KBM-7 (cell line): ENCODE measurements around the gene RAB11FIP3.
"Not testable (repeated sequence)": the region's sequence is repeated elsewhere in the genome, so short reads cannot be mapped to it uniquely, and the experiment has no call there.

ENCODE experiments used
- DNase-seq: peaks from one replicate; pipeline ENCODE4 v3.0.0-alpha.2; 2015
- in situ Hi-C: fragments of 300-500 bp; cut with MboI; formaldehyde crosslinking; loops from 2 replicates; pipeline ENCODE4 v1.14.3; 2020; ENCODE audit warnings: low sequenced_read_pairs, low pct_unique_long_range_greater_than_20kb, mixed read lengths

The RAB11FIP3 gene

DNA sequence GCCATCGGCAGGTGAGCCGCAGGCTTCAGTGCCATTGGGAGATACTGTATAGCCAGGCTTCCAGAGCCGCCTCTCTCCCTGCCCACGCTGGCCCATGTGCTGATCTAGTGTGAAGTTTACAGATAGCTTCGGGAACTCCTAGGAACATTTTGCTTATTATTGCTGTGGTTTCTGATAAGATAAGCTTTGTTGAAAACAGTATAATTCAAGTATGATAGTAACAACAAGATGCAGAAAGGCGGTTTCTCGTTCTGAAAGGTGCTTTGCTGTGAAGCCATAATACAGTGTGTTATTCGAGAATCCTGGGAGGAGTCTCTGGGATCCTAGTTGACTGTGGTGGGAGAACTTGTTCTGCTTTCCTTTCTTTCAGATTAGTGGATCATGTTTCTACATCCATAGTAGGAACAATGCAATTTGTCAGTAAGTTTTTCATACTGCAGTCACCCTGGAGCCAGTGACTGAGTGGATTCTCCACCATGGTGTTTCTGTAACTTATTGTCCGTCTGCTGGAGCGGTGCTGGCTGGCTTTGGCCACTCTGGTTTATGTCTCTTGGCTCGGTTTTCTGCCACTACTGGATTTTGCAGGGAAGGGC lies 31.5 kb downstream of the RAB11FIP3 start:
- in situ Hi-C loops, result no loop called here
- no peak for DNase-seq

- no peak for DNase-seq
- in situ Hi-C loops, result no loop called here
Observed at GRCh38 chr16:457732-458400, 32.4 kb downstream of the RAB11FIP3 start.

GRCh38 chr16:459761-460160 lies 34.3 kb downstream of the RAB11FIP3 start:
- in situ Hi-C loops, result no loop called here
- no peak for DNase-seq

- in situ Hi-C loops, result no loop called here
- DNase-seq, result no peak
Observed at GRCh38 chr16:460787-461186, 35.3 kb downstream of the RAB11FIP3 start.

DNA sequence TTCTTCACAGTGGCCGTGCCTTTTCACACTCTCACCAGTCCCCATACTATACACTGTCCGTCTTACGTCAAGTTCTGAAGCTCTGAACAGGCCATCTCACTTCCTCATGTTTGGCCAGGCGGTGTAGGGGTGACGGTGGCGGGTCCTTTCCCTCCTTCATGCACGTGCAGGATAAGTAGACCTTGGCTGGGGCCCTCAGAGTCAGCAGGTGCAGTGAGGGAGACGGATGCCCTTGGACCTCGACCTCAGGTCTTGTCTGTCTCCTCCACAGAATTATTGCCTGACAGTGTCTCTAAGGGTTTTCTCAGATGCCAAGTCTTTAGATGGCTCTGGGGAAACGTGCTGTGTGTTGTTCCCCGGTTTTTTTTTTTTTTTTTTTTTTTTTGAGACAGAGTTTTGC lies 37.6 kb downstream of the RAB11FIP3 start:
- no peak for DNase-seq
- in situ Hi-C loops, result no loop called here

GRCh38 chr16:466651-467050 lies 41.2 kb downstream of the RAB11FIP3 start:
- DNase-seq, result no peak
- in situ Hi-C loops, result no loop called here

GRCh38 chr16:467249-467871 lies 41.9 kb downstream of the RAB11FIP3 start:
- DNase-seq, in situ Hi-C loops: not testable (repeated sequence)

GRCh38 chr16:468068-468821 lies 42.8 kb downstream of the RAB11FIP3 start:
- in situ Hi-C loops, result no loop called here
- no peak for DNase-seq

- DNase-seq, in situ Hi-C loops: not testable (repeated sequence)
Observed at GRCh38 chr16:469459-469858, 44.0 kb downstream of the RAB11FIP3 start.

DNA sequence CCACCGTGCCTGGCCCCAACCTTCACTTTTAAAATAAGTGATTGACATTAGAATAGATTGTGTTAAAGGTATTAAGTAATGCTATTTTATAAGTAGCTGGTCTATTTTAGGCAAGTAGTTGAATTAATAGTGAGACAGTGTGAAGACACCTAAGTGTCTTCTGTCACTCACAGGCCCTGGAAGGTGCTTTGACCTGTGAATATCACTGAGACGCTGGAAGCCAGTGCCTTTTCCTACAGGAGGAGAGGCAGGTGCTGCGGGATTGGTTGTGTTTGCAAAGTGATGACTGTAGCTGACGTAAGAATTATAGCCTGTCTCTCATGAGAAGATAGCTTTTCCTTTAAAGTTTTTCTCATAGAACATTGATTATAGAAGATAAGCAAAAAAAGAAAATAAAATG lies 45.0 kb downstream of the RAB11FIP3 start:
- in situ Hi-C loops, result no loop called here
- DNase-seq, result no peak

DNA sequence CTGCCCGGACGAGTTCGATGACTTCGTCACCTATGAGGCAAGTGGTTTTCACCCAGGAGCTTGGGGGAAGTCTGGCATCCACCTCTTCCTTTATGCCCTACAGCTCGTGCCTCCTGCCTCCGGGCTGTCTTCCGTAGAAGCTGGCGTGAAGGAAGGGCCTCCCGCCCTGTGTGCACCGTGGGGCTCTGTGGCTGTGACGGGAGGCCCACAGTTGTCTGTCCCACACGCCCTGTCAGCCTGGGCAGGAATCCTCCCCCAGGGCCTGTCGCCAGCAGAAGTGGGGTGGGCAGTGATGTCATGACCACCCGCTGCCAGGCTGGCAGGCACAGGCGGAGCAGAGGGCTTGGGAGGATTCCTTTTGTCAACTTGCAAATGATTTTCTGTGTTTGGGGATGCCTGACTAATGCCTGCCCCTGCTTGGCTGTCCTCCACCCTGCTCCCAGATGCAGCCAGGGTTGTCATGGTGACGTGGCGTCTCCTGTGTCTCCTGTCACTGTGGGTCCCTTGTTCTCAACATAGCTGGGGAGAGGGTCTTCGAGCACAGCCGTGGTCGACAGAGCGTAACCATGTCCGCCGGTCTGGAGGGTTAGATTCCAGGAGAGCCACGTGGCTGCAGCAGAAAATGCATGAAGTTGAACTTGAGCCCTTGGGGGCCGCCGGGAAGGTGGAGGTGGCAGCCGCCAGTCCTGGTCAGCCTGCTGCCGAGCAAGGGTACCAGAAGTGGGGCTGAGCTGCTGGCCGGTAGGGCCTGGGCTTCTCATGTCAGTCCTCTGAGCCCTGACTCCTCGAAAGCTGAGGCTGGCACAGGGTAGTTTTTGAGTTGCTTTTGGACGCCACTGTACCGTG lies 46.1 kb downstream of the RAB11FIP3 start:
- no peak for DNase-seq
- in situ Hi-C loops, result no loop called here

DNA sequence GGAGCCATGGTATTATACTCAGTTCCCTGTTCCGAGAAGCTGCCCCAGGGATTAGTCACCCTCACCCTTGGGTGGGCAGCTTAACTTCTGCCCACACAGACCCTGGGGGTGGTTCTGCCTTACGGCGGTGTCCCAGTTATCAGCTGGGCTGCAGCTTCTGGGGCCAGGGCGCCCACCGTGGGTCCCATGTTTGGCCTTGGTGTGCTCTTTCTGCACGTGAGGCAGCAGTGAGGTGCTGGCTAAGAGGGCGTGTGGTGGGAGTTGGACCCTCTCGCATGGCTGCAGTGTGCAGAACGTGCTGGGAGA lies 46.7 kb downstream of the RAB11FIP3 start:
- in situ Hi-C loops, result no loop called here

GRCh38 chr16:473046-474043 lies 47.9 kb downstream of the RAB11FIP3 start:
- DNase-seq, result no peak
- in situ Hi-C loops, result no loop called here

More for the DNA sequence above, 46.7 kb downstream of the RAB11FIP3 start:
- no peak for DNase-seq

GRCh38 chr16:474420-475122 lies 49.1 kb downstream of the RAB11FIP3 start:
- in situ Hi-C loops, result no loop called here

DNA sequence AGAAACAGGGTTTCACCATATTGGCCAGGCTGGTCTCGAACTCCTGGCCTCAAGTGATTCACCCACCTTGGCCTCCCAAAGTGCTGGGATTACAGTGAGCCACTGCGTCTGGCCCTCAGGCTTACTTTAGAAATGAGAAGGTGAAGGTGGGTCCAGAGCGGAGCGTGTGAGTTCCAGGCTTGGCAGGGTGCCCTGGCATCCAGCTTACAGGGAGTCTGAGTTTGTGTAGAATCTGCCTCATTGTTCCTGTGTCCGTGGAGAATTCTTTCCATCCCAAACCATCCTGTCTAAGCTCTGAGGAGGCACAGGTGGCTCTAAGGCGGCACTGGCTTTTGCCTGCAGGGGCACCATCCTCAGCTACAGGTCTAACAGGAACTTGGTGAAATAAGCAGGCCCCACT lies 50.6 kb downstream of the RAB11FIP3 start:
- no peak for DNase-seq
- in situ Hi-C loops, result no loop called here

More at GRCh38 chr16:474420-475122, 49.1 kb downstream of the RAB11FIP3 start:
- DNase-seq, result no peak

DNA sequence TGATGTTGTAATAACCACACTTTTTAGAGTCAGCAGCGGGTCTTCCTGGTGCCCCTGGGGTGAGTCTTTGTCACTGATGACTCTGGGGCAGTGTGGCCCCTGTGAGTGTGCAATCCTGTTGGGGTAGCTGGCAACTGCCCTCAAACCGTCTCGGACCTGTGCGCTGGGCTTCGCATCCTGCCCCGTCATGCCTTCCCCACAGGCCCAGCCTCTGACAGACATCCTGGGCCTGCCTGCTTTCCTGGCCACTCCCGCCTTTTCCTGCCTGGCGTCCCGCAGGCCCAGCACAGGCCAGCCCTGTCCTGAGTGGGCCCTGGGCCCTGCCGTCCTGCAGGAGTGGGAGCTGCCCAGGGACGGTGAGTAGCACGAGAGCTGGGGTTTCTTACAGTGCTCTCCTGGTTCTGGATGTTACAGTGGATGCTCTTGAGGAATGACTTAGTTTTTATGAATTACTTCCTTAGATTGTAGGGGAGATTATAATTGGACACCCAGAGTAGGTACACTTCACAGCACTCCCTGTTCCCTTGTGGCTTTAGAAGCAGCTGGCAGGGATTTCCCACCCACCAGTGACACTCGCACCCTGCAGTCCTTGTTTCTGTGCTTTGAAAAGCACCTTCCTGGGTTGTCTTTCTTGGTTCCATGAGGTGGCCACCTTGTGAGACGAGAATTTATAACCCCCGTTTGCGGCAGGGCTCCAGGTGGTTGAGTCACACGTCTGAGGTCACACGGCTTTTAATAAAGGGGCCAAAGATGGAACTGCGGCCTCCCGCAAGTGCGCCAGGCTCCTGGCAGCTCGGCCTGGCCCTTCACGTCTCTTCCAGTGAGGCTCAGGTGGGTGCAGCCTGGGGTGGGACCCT lies 52.1 kb downstream of the RAB11FIP3 start:
- in situ Hi-C loops, result no loop called here
- no peak for DNase-seq

- in situ Hi-C loops, DNase-seq: not testable (repeated sequence)
Observed at GRCh38 chr16:478287-478686, 52.8 kb downstream of the RAB11FIP3 start.
